ENCODE results near the gene SLC8A2. TPM values are rescaled to one million over a fixed set of nuclear protein-coding genes. Genes with fewer than 3 reads are reported as not detected.
"Not testable (repeated sequence)": the region's sequence is repeated elsewhere in the genome, so short reads cannot be mapped to it uniquely, and the experiment has no call there.

The SLC8A2 gene
- polyA plus RNA-seq, 1 donor from 2014 or later = not detected

- H3K36me3 Mint-ChIP-seq = peaks cover 3% of the 10 kb centered on the region
- H3K4me1 Mint-ChIP-seq = peaks cover 5 to 7% (median 6%) of the 10 kb centered on the region in 3 donors
- H3K9me3 Mint-ChIP-seq = no peaks in the 10 kb centered on the region
- peaks cover 36% of the 10 kb centered on the region for H3K27me3 Mint-ChIP-seq
- no peak overlapping the region for H3K4me3 Mint-ChIP-seq
- no peak overlapping the region for H3K27ac Mint-ChIP-seq
Observed at GRCh38 chr19:47414469-47414868, 57.2 kb downstream of the SLC8A2 start.

- Mint-ChIP-seq H3K4me3 (peak overlapping the region in 2 of 4 donors; percentile 42 to 79), H3K36me3 (peaks cover 3% of the 10 kb centered on the region), H3K27ac (no peak overlapping the region), H3K4me1 (peaks cover 5 to 7% (median 6%) of the 10 kb centered on the region in 3 donors), H3K9me3 (no peaks in the 10 kb centered on the region), H3K27me3 (peaks cover 40% of the 10 kb centered on the region)
Observed at GRCh38 chr19:47413941-47414340, 57.8 kb downstream of the SLC8A2 start.

GRCh38 chr19:47411696-47412095 lies 60.0 kb downstream of the SLC8A2 start:
- peaks cover 37% of the 10 kb centered on the region for H3K27me3 Mint-ChIP-seq
- H3K4me3 Mint-ChIP-seq, H3K4me1 Mint-ChIP-seq: not testable (repeated sequence)

GRCh38 chr19:47411101-47411500 lies 60.6 kb downstream of the SLC8A2 start:
- Mint-ChIP-seq H3K4me3 (no peak overlapping the region), H3K36me3 (peaks cover 6% of the 10 kb centered on the region), H3K27ac (no peak overlapping the region), H3K27me3 (peaks cover 38% of the 10 kb centered on the region), H3K4me1 (peaks cover 0 to 5% (median 0%) of the 10 kb centered on the region in 3 donors), H3K9me3 (peaks cover 0 to 3% (median 0%) of the 10 kb centered on the region in 3 donors)

More at GRCh38 chr19:47411696-47412095, 60.0 kb downstream of the SLC8A2 start:
- H3K9me3 Mint-ChIP-seq, H3K36me3 Mint-ChIP-seq, H3K27ac Mint-ChIP-seq: not testable (repeated sequence)

- Mint-ChIP-seq H3K4me3 (no peak overlapping the region), H3K9me3 (peaks cover 0 to 3% (median 0%) of the 10 kb centered on the region in 3 donors), H3K27ac (no peak overlapping the region), H3K27me3 (peaks cover 42% of the 10 kb centered on the region), H3K4me1 (peaks cover 0 to 2% (median 0%) of the 10 kb centered on the region in 3 donors), H3K36me3 (peaks cover 7% of the 10 kb centered on the region)
Observed at GRCh38 chr19:47408156-47408938, 63.3 kb downstream of the SLC8A2 start.

- no peak overlapping the region for H3K4me3 Mint-ChIP-seq
- no peak overlapping the region for H3K27ac Mint-ChIP-seq
- peaks cover 0 to 2% (median 0%) of the 10 kb centered on the region in 3 donors for H3K4me1 Mint-ChIP-seq
- H3K36me3 Mint-ChIP-seq = peaks cover 5% of the 10 kb centered on the region
- H3K9me3 Mint-ChIP-seq = peaks cover 0 to 3% (median 0%) of the 10 kb centered on the region in 3 donors
- peaks cover 42% of the 10 kb centered on the region for H3K27me3 Mint-ChIP-seq
Observed at GRCh38 chr19:47407417-47407774, 64.3 kb downstream of the SLC8A2 start.

GRCh38 chr19:47406711-47407416 lies 64.8 kb downstream of the SLC8A2 start:
- Mint-ChIP-seq H3K9me3 (peaks cover 0 to 3% (median 0%) of the 10 kb centered on the region in 3 donors), H3K4me3 (no peak overlapping the region), H3K27me3 (peaks cover 41% of the 10 kb centered on the region), H3K36me3 (peaks cover 5% of the 10 kb centered on the region), H3K27ac (no peak overlapping the region), H3K4me1 (peaks cover 0 to 2% (median 0%) of the 10 kb centered on the region in 3 donors)

GRCh38 chr19:47405854-47406417 lies 65.8 kb downstream of the SLC8A2 start:
- no peak overlapping the region for H3K27ac Mint-ChIP-seq
- peaks cover 38% of the 10 kb centered on the region for H3K27me3 Mint-ChIP-seq
- H3K4me1 Mint-ChIP-seq = peaks cover 0 to 2% (median 0%) of the 10 kb centered on the region in 3 donors
- H3K4me3 Mint-ChIP-seq = no peak overlapping the region
- peaks cover 0 to 3% (median 0%) of the 10 kb centered on the region in 3 donors for H3K9me3 Mint-ChIP-seq
- H3K36me3 Mint-ChIP-seq = peaks cover 5% of the 10 kb centered on the region

GRCh38 chr19:47405197-47405550 lies 66.5 kb downstream of the SLC8A2 start:
- no peak overlapping the region for H3K27ac Mint-ChIP-seq
- peaks cover 5% of the 10 kb centered on the region for H3K36me3 Mint-ChIP-seq
- H3K27me3 Mint-ChIP-seq = peaks cover 35% of the 10 kb centered on the region
- H3K4me1 Mint-ChIP-seq = peaks cover 0 to 2% (median 0%) of the 10 kb centered on the region in 3 donors
- H3K4me3 Mint-ChIP-seq = no peak overlapping the region
- H3K9me3 Mint-ChIP-seq = peaks cover 0 to 3% (median 0%) of the 10 kb centered on the region in 3 donors

- peaks cover 35% of the 10 kb centered on the region for H3K27me3 Mint-ChIP-seq
- H3K4me1 Mint-ChIP-seq = peaks cover 0 to 2% (median 0%) of the 10 kb centered on the region in 3 donors
- peaks cover 5% of the 10 kb centered on the region for H3K36me3 Mint-ChIP-seq
- H3K9me3 Mint-ChIP-seq = peaks cover 0 to 3% (median 0%) of the 10 kb centered on the region in 3 donors
- H3K27ac Mint-ChIP-seq = no peak overlapping the region
- H3K4me3 Mint-ChIP-seq = no peak overlapping the region
Observed at GRCh38 chr19:47404334-47405196, 67.1 kb downstream of the SLC8A2 start.

- Mint-ChIP-seq H3K4me3 (no peak overlapping the region), H3K27ac (peak overlapping the region in 1 of 3 donors; percentile 59), H3K9me3 (no peaks in the 10 kb centered on the region), H3K27me3 (peaks cover 21% of the 10 kb centered on the region), H3K4me1 (peaks cover 0 to 2% (median 0%) of the 10 kb centered on the region in 3 donors), H3K36me3 (peaks cover 2% of the 10 kb centered on the region)
Observed at GRCh38 chr19:47402504-47402903, 69.2 kb downstream of the SLC8A2 start.

- Mint-ChIP-seq H3K4me1 (no peaks in the 10 kb centered on the region), H3K9me3 (no peaks in the 10 kb centered on the region), H3K27me3 (peaks cover 4% of the 10 kb centered on the region), H3K36me3 (no peaks in the 10 kb centered on the region), H3K27ac (no peak overlapping the region), H3K4me3 (no peak overlapping the region)
Observed at GRCh38 chr19:47398707-47399597, 72.7 kb downstream of the SLC8A2 start.

- no peak overlapping the region for H3K27ac Mint-ChIP-seq
- peaks cover 0 to 5% (median 5%) of the 10 kb centered on the region in 3 donors for H3K4me1 Mint-ChIP-seq
- H3K4me3 Mint-ChIP-seq = peak overlapping the region in 1 of 4 donors; percentile 45
- H3K36me3 Mint-ChIP-seq = peaks cover 3% of the 10 kb centered on the region
- H3K27me3 Mint-ChIP-seq = peaks cover 17% of the 10 kb centered on the region
- no peaks in the 10 kb centered on the region for H3K9me3 Mint-ChIP-seq
Observed at GRCh38 chr19:47391510-47392223, 80.0 kb downstream of the SLC8A2 start.
